Left kidney (tissue), 2 donors: ENCODE measurements around the gene CLN6. TPM values are rescaled to one million over a fixed set of nuclear protein-coding genes. Genes with fewer than 3 reads are reported as not detected.
"Not testable (repeated sequence)": the region's sequence is repeated elsewhere in the genome, so short reads cannot be mapped to it uniquely, and the experiment has no call there.

Source experiments
- DNase-seq: peaks from one replicate; pipeline ENCODE4 v3.0.0-alpha.2; 2013
- polyA plus RNA-seq: library from polyadenylated mRNA; unstranded; fragments of 120-200 nt; gene quantifications from one replicate; pipeline ENCODE4 v1.2.1, GENCODE V29; 2013; ENCODE audit not compliant: insufficient read length

Gene CLN6
- polyA plus RNA-seq, 1 donor = 36.5 TPM

DNA sequence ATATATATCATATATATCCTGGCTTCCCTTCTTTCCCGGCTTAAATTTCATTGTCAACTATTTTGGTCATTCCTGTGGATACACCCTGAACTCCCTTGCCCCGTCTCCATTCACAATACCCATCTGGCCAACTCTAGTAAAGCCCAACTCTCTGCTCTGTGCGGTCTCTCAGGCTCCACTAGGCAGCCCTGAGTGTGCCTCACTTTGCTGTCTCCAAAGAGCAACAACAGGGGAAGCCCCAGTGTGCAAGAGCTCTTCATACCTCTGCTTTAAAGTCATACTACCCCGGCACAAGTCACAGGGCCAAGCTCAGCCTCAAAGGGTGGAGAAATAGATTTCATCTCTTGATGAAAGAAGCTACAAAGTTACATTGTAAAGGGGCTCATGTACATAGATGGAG, 29.2 kb upstream of the CLN6 start:
- DNase-seq = no peak

DNA sequence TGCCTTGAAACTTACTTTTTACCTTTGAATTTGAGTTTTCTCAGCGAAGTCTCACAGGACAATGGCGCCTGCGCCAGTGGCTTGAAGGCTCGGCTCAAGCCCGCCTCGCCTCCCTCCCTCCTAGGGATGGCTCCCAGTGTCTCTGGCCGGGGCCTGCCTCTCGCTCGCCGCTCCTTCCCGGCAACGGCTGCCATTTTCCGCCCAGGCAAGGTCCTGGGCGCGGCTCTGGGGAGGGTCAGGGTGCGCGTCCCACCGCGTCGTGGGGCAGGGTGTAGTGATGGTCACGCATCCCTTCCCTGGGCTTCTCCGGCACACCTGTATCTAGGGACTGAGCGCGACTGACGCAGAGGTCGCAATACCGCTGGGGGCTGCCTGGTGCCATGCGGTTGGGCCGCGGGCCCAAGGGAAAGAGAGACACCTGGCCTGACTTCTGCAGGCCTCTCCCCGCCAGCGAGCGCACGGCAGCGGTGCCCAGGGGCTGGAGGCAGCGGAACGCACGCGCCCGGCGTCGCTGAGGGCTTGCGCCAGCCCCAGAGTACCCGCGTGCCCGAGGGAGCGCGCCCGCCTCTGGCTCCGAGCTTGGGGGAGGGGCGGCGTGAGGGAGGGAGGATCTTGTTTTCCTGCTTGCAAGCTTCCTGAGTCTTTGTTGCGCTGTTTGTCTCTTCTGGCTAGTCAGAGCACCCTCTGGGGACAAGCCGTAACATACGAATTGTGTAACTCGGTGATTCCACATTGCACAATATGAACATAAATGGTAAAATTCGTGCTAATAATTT, 27.3 kb upstream of the CLN6 start:
- DNase-seq = peak; percentile 92

DNA sequence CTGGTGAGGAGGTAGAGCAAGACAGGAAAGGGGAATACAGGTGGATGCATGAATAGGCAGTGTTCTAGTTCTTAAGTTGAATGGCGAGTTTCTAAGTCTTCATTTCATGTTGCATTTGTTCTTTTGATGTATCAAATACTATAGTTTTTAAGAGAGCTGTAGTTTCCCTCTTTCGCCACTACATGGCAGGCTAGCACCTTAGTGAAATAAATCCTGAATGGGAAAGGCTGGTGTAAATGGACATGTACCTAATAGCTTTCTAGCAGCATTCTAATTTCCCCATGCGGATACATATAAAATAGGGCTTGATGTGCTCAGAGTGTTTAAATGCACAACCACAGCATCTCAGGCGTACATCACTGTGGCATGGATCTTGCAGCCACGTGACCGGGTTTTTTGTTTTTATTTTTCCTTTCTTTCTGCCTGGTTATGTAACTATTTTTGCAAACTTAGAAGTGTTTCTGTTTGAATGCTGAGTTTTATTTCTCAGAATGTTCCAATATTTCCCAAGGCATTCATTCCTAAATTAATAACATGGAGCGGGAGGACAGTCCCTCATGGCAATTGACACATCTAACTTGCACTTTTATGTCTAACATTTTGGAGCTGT, 23.5 kb upstream of the CLN6 start:
- DNase-seq = peak; percentile 78

DNA sequence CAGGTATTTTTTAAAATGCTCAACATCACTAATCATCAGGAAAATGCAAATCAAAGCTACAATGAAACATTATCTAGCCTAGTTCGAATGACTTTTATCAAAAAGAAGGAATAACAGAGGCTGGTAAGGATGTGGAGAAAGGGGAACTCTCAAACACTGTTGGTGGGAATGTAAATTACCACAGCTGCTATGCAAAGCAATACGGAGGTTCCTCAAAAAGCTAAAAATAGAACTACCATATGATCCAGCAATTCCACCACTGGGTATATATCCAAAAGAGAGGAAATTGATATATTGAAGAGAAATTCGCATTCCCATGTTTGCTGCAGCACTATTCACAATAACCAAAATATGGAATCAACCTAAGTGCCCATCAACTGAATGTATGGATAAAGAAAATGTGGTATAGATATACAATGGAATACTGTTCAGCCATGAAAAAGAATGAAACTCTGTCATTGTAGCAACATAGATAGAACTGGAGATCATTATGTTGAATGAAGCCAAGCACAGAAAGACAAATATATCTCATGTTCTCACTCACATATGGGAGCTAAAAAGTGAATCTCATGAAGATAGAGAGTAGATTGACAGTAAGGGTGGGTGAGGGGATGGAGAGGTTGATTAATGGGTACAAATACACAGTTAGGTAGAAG, 19.7 kb upstream of the CLN6 start:
- no peak for DNase-seq

DNA sequence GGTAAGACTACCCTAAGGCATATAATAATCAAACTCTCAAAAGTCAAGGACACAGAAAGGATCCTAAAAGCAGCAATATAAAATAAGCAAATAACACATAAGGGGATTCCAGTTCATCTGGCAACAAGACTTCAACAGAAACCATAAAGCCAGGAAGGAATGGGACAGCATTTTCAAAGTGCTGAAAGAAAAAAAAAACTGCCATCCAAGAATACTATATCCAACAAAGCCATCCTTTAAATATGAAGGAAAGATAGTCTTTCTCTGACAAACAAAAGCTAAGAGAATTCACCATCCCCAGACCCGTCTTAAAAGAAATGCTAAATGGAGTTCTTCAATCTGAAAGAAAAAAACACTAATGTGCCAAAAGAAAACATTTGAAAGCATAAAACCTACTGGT, 14.7 kb upstream of the CLN6 start:
- no peak for DNase-seq

DNA sequence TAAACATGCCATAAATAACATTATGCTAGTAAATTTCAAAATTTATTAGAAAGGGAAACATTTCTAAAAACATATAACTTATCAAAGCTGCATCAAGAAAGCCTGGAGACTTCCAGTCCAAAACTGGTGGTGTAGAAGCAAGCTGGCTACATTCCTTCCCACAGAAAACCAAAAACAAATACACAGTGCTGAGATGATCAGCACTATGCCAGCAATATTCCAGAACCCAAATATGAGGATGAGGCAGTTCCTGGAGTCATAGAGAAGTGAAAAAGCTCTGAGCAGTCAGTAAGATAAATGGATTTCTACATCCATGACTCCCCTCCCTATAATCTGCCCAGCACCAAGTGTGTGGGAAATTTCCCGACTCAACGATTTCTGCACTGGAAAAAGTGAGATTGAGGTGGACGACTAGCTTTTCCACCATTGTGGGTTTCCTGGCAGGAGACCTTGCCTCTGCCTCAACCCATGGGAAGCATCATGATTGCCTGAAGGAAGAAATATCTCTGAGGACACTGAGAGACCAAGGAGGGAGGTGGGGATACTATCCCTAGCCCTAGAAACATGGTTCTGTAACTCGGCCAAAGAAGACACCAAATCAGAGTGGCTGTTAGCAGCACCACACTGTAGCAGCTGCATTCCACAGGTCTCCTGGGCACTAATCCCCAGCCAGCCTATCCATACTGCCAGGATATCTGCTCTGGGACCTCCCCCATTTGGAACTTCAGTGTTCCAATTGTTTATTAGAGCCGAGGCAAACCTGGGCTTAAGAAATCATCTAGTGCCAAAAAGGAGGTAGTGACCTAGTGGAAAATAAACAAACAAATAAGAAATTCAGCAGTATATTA, 11.8 kb upstream of the CLN6 start:
- no peak for DNase-seq

DNA sequence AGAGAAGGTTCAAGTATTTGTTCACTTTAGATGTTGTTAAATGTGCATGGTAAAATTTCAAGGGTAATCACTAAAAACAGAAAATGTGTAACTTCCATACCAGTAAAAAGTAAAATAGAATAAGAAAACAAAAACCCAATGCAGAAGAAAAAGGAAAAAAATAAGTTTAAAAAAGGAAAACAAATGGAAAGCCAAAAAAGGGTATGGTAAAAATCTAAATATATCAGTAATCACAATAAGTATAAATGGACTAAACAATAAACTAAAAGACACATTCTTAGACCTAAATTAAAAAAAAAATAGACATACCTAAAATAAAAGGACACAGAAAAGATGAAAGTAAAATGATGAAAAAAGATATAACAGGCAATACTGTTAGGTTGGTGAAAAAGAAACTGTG, 9.5 kb upstream of the CLN6 start:
- DNase-seq = no peak

DNA sequence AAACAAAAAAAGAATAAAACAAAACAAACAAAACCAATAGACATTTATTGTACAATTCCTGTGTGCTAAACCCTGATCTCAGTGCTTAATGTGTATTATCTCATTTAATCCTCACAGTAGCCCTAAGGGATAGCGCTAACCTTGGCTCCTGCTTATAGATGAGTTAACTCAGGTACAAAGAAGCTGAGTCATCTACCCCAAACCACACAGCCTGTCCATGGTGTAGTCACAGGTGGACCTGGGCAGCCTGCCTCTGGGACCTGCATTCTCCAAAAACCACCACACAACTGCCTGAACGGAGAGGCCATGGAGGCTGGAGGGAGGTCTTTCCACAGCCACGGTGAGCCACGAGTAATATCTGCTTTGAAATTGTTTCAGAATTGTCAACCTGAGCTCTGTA, 5.5 kb upstream of the CLN6 start:
- no peak for DNase-seq

DNA sequence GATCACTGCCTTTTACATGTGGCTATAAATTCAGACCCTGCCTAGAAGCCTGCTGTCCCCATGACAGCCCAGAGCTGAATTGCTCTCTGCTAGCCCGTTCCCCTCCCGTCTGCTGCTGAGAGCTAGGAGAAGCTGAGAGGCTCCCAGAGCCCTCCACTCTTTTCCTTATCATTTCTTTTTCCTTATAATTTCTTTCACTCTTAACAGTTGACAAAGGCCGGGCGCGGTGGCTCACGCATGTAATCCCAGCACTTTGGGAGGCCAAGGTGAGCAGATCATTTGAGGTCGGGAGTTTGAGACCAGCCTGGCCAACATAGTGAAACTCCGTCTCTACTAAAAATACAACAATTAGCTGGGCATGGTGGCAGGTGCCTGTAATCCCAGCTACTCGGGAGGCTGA, 5.0 kb upstream of the CLN6 start:
- not testable (repeated sequence) for DNase-seq

DNA sequence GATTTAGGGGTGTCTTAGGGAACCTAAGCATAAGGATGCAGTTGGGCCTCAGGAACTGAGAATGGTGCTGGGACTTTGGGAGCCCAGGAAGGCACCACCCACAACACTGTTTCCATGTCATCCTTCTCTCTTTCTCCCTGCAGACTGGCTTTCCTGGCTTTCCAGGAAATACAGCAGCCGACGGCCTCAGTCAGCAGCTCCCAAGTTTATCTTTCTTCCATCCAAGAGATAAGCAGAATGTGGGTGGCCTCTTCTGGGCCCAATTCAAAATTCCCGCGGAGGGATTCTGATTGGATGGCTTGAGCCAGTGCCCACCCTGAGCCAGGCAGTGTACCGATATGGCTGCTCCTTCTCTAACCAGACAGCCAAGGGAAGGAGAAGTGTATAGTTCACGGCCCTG, 4.5 kb upstream of the CLN6 start:
- DNase-seq = no peak

DNA sequence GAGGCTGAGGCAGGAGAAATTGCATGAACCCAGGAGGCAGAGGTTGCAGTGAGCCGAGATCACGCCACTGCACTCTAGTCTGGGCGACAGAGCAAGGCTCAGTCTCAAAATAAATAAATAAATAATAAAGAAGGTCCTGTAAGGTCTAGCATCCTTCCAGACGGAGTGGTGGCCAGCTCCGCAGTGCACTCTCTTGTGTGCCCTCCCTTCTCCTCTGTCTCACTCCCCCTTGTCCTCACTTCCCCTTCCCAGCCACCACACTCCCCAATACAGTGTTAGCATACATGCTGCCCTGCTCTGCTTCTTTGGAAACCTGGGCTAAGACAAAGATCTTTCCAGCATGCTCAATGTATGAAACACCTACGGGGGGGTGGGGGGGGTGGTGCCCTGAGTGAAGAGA, 3.4 kb upstream of the CLN6 start:
- DNase-seq = no peak

DNA sequence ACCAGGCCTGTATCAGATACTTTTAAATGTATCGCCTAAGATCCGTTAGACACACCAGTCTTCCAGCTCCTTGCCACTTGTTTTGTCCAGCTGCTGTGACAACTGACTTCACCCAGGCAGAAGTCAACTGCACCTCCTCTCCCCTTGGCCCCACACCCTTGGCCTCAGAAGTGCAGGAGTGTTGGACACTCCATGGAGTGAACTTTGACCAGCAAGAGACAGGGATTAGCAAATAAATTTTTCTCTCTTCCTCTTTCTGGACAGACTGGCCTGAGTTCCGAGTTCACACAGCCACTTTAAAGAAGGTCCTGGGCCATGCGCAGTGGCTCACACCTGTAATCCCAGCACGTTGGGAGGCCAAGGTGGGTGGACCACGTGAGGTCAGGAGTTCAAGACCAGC, 2.9 kb upstream of the CLN6 start:
- no peak for DNase-seq

DNA sequence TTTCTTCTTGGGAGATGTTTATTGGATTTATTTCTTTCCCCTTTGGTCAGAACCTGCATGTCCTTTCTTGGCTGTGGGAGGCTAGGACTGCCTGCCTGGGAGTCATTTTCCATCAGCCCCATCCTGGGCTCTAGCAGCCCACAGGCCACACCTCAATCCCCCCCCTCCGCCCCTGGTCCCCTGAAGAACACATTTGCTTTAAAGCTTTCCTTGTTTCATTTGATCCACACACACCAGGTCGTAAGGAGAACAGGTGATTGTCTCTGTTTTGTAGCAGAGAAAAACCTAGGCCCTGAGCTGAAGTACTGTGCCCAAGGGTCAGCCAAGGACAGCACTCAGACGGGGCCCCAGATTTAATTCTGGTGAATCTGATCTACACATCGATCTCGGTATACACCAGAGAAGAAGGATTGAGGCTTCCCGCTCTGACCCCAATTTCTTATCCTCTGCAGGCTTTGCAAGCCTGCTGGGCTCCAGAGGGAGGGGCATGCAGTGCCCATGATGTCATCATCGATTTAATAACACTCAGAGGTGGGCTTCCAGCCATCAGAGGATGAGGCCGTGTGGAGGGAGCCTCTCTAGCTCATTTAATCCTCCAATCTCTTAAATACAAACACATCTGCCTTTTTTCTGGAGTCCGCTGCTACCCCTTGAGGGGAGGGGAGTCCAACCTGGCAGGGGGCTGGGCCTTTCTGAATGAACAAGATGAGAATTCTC, 1.7 kb upstream of the CLN6 start:
- no peak for DNase-seq

DNA sequence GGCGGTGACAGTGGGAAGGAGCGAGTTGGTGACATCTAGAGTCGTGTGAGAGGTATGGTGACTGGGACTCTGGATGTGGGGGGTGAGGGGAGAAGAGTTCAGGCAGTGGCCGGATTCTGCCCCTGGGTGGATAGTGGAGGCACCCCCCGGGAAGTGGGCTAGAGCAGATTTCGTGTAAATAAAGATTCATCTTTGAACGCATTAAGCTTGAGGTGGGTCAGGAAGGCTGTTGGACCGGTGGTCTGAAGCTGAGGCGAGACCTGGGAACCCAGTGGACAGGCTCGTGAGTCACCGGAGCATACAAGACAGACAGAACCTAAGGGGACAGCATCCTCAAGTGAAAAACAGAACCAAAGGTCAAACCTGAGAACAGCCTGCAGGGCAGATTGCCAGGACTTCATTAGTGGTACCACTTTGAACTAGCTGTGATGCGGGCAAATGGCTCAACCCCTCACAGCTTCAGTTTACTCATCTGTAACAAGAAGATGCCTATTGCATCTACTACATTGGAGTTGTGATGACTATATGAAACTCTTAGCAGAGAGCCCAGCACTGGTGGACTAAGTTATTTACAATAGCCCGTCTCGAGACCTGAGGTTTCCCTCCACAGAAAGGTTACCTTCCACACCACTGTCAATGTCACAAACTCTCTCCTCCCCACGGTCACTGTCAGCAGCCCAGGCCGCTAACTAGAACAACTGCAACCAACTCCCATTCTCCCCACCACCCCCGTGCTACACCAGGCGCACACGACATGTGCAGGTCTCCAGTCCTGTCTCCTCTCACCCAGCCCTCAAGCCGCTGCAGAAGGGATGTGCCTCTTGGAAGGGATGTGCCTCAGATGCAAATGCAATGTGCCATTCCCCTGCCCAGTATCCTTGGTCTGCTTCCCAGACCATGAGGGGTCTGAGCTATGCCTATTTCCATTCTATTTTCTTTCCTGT, 901 bp upstream of the CLN6 start:
- DNase-seq = no peak

DNA sequence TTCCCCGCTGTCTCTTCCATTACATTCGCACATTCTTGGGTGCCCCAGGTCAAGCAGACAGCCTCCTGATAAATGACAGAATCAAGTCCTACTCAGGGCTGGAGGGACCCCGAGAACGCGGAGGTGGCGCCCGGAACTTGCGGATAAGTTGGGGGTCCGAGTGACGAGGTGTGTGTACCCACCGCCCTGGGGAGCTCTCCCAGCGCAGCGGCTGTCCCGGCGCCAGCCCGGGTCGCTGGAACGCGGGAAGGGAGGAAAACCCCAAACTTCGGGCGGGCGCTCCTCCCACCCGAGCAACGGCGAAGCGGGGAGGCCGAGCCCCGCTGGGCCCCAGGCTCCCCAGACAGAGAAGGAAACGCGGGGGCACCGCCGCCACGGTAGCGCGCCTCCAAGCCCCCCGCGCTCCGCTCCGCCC, 550 bp downstream of the CLN6 start:
- DNase-seq = no peak

DNA sequence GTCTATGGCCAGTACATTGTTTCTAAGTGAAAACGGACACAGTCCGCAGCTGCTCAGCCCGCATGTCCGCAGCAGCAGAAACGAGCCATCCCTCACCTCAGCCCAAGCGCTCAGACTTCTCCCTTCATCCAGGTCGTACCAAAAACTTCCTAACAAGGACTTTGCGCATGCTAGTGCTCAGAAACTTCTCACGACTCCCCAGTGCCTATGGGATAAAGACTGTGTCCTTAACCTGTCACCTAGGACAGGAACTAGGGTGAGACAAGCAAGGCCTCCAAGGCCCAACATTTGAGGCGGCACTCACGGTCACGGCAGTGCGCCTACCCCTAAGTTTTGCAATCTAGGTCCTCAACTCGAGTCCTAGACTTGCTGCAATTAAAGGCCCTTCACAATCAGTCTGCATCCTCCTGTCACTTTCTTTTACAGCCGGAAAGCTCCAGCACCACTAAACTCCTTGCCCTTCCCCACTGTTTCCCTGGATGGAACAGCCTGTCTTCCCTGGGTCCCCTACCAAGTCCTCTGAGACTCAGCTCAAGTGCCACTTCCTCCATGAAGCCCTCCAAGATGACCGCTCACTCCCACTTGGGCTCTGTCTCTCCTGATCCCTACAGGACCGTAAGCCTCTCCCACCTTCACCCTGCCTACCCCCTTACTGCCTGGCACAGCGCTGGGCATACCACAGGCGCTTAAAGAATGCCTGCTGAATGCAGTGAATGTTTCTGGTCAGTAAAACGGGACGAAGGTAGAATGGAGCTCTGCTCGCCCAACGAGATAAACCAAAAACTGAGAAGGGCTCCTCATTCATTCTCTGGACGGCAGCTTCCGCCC, 1.2 kb downstream of the CLN6 start:
- DNase-seq = no peak

DNA sequence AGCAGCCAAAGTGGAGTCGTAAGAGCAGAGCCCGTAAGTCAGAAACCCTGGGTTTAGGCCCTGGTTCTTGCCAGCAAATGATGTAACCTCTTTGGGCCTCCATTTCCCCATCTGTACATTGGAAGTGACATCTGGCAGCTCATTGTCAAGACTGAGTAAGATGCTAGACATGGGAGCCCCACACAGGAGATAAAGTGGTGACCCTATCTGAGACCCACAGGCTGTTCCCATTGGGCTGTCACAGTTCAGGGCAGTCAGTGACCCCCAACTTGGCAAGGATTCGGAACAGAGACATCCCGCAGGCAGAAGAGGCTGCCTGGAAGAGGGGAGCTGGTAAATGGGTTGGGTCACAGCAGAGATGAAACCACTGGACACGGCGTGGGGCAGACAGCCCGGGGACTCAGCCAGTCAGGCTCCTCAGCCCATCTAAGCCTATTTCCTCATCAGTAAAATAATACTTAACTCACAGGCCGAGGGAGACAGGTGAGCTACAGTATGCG, 1.8 kb downstream of the CLN6 start:
- DNase-seq = no peak

DNA sequence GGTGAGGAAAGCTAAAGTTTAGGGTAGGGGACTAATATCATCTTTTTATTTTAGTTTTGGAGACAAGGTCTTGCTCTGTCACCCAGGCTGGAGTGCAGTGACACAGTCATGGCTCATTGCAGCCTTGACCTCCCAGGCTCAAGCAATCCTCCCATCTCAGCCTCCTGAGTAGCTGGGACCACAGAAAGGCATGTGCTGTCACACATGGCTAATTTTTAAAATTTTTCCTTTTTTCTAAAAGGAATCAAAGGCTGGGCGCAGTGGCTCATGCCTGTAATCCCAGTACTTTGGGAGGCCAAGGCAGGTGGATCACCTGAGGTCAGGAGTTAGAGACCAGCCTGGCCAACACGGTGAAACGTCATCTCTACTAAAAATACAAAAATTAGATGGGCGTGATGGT, 4.1 kb downstream of the CLN6 start:
- not testable (repeated sequence) for DNase-seq

DNA sequence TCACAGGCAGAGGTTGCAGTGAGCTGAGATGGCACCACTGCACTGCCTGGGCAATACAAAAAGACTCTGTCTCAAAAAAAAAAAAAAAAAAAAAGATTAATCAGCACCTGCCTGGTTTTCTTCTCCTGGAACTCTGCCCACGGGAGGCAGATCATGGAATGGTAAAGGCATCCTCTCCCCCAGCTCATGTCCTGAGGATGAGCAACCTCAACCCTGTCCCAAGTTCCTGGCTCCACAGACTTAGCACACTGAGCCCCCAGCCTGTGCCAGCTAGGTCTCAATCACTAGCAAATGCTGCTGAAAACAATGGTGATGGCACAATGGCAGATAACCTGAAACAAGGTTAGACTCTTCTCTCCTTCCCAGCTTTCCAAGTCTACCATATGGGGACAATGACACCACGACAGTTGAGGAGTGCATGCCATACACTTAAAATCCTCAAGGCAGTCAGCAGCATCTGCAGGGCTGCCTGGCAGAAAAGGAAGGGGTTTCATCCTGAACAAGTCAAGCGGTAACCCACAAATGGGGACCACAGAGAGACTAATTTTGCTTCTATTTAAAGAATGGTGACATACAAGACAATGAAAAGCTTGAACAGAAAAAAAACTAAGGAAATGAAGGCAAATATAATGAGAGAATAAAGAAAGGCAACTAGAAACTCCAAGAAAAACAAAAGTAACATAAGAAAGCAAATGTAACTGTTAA, 4.8 kb downstream of the CLN6 start:
- no peak for DNase-seq
